GM19023 (cell line): Measurements from ENCODE around the gene IGFL4.
"Not testable (repeated sequence)": the region's sequence is repeated elsewhere in the genome, so short reads cannot be mapped to it uniquely, and the experiment has no call there.

Experiments used
- ATAC-seq: cut with Tn5 transposase; IDR thresholded peaks from one replicate; pipeline ENCODE4 v1.9.1; 2021; ENCODE audit warnings: mild to moderate bottlenecking, moderate library complexity; ENCODE audit not compliant: unreplicated experiment

IGFL4 gene

DNA sequence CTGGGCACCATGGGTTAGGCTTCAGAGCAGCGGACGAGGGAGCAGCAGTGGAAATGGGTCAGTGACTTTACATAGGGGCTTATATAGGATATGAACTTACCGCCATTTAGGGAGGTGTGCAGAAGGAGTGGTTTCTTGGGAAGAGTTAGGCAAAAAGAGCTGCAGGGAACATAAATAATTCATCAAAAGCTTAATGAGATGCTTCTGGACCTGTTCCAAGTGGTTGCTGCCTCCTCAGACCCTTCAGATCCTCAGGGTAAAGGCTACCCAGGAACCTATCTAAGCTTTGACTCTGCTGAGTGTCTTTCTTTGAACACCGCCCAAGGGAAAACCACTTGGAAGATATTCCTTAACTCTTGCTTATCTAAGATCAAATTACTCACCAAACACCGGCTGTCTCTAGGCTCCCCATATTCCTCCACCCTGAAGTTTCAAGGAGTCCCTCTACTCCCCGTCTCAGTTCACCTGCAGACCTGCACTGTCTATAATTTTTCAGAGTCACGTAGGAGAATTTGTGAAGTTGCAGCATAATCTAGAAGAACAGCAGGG, at the start of gene IGFL4:
TSS of gene IGFL4 (minus strand) at position 51 of the 549 bp plus-strand sequence. CDS start at position 11, 40 bp downstream.
- ATAC-seq, result no peak

DNA sequence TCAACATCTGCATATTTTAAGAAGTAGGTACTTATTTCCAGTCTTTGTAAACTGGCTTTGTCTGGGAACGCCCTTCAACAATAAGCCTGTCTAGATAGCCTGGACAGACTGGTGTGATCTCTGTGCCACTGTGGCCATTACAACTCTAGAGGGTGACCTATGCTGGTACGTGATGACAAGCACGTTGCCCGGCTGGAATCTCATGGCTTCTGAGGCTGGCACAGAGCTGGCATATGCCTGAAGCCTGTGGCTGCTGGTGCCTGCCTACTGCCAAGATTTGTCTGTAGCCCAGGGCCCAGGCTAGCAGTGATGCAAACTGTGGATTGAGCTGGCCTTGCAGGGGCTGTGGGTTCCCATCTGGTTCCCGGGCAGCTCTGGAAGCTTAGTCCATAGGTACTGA, 49.6 kb upstream of the IGFL4 start:
- no peak for ATAC-seq

DNA sequence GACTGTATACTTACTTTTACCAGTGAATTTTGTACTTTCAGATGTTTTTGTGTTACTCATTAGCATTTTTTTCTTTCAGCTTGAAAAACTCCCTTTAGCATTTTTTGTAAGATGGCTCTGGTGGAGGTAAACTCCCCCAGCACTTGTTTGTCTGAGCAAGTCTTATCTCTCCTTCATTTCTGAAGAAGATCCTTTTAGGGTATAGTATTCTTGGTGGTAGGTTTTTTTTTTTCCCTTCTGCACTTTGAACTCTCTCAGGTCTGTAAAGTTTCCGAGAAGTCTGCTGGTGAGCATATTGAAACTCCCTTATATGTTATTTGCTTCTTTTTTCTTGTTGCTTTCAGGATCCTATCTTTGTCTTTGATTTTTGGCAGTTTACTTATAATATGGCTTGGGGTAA, 48.6 kb upstream of the IGFL4 start:
- no peak for ATAC-seq

DNA sequence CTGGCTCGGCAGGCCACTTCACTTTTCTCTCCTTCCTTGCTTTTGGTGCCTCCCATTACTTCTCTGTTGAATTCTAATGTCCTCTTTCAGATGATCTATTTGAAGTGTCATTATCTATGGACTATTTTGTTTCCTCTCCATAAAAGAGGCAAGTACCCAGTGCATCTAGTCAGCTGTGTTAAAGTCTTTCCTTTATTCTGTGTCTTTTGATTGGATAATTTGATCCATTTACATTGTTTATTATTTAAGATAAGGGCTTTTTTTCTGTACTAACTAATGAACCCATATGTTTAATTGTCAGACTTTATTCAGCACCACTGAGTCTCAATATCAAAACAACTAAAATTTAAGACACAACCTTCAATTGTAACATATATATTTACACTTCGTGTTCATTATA, 47.3 kb upstream of the IGFL4 start:
- no peak for ATAC-seq

DNA sequence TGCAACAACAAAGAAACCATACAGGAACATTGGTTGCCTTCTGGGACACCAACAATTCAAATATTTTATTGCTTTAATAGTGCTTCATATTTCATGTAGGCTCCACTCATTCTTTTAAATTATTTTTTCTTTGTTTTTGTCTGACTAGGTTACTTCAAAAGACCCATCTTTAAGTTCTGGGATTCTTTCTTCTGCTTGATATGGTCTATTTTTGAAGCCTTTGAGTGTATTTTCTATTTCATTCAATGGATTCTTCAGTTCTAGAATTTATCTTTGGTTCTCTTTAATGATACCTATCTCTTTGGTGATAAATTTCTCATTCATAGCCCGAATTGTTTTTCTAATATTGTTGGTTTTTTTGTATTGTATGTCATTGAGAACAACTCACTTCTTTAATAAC, 45.1 kb upstream of the IGFL4 start:
- no peak for ATAC-seq

DNA sequence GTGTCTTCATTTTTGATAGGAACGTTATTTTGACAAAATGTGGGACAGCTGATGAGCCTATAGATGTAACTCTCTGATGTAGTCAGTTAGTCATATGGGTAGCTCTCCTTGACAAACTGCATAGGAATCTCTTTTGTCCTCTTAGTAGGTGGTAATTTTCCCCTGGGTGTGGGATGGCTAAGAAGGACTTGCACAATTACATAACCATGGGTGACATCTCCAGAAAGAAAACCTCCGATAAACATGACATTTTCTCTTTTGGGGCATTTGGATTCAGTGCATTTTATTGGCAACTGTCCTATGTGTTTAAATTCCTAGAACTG, 41.9 kb upstream of the IGFL4 start:
- no peak for ATAC-seq

DNA sequence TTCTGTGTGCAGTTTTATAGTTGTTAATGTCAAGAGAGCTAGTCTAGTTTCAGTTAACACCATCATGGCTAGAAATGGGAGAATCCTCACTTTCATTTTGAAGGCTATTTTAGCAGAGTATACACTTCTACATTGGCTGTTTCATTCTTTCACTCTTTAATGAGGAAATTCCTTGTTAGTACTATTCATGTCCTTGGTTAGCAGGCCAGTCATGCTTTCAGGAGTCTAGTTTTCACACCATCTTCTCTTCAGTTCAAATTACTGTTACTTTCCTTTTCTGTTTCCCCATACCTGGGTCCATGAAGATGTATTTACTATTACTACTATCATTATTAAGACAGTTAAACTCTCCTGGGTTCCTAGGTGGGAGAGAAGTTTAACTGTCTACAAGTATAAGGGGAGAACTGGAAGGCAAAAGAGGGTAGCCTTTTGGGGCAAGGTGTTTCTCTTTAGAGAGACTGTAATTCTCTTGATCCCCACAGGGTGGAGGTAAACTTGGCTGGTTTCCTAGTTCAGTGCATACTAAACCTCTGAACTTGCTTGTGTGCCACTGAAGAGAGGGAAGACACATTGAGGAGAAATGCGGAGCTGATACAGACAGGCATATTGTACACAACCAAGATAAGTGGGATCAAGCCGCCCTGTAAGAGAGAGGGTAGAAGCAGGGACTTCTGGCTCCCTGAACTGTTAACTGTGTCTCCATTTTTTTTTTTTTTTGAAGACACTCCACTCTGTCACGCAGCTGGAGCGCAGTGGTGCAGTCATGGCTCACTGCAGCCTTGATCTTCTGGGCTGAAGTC, 41.3 kb upstream of the IGFL4 start:
- no peak for ATAC-seq

DNA sequence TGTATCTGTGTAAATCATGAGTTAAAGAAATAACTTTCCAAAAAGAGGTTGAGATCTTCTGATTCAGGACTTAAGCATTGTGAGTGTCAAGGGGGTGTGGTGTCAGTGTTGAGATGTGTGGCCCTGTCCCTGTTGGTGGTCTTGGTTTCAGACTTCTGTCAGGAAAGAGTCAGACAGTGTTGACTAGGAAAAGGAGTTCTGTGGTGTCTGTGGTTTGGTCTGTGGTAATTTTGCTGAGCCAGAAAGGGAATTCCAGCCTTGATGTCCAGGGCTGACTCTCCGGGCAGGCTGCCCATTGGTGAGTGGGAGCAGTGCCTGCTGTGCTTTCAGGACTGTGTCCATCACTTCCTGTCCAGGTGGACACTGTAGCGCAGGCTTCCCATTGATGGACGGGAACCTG, 39.8 kb upstream of the IGFL4 start:
- no peak for ATAC-seq

DNA sequence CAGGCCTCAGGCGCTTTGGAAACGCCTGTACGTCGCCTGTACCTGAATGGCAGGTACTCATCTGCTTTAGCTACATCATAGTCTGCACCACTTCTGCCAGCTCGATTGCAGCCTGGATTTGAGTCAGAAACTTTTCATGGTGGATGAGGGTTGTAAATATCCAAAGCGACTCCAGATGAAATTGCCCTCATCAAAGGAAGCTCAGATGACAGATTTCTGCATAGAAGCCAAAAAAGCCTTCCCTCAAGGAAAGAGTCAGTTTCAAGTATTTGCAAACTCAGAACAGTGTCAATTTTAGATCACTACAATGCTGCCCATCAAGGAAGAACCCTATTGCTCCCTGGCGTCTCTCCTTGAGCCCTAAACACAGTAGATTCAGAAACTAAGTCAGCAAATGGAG, 38.8 kb upstream of the IGFL4 start:
- no peak for ATAC-seq

DNA sequence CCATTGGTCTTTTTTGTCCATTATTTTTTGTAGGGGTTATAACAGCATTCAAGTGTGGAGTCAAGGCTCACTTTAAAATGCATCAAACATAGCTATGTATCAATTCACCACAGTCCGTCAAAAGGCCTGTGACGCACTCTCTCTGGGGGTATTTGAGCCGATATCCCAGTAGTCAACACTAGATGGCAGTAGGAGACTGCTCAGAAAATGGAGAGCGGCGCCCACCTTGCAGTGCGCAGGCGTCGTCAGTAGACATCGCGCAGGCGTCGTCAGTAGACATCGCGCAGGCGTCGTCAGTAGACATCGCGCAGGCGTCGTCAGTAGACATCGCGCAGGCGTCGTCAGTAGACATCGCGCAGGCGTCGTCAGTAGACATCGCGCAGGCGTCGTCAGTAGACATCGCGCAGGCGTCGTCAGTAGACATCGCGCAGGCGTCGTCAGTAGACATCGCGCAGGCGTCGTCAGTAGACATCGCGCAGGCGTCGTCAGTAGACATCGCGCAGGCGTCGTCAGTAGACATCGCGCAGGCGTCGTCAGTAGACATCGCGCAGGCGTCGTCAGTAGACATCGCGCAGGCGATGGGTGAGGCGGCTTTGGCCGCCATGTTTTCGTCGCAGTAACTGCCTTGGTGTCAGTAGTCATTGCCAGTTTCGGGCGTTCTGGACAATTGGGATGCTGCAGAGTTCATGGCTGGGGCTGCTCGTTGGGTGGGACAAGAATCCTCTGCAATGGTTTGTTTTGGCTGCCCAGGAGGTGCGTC, 38.0 kb upstream of the IGFL4 start:
- ATAC-seq, result not testable (repeated sequence)

DNA sequence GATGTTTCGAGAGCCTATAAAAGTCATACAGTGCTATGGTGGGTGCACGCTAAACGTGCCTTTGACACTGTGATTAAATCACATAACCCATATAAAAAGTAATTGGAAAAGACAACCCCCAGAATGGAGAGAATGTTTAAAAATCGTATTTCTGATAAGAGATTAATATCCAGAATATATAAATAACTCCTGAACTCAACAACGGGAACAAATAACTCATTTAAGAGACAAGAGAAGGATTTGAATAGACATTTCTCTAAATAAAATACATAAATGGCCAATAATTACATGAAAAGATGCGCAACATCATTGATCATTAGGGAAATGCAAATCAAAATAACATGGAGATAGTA, 37.0 kb upstream of the IGFL4 start:
- no peak for ATAC-seq

DNA sequence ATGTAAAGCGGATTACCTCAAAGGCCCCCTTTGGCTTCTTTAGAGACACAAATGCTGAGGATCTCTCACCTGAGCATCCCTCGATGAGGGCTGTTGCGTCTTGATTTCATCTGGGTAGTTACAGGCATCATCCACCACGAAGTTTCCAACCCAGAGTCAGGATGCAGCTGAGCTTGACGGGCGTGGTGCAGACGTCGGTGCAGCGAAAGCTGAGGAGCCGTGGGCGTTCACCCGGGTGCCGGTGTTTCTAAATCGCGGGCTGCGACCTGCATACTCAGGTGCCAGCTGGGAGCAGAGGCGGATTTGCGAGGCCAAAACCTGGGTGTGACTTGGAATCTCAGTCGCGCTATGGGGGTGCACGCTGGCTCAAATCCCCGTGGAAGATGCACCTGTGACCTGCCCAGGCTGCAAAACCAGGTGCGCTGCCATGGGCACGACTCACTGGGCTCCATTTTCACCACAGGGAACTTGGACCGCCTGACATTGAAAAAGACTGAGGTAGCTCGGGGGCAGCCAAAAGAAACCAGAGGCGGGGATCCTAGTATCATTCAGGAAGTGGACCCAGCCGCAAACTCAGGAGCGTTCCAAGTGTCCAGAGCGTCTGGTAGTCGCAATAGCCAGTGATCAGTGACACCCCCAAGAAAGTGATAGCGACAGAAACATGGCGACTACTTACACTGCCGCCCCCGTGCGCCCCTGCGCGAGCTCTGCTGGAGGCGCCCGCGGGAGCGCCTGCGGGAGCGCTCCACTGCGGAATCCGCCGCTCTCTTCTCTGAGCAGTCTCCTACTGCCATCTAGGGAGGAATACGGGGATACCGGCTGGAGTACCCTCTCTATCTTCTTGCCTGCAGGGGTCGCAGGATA, 36.4 kb upstream of the IGFL4 start:
- no peak for ATAC-seq

DNA sequence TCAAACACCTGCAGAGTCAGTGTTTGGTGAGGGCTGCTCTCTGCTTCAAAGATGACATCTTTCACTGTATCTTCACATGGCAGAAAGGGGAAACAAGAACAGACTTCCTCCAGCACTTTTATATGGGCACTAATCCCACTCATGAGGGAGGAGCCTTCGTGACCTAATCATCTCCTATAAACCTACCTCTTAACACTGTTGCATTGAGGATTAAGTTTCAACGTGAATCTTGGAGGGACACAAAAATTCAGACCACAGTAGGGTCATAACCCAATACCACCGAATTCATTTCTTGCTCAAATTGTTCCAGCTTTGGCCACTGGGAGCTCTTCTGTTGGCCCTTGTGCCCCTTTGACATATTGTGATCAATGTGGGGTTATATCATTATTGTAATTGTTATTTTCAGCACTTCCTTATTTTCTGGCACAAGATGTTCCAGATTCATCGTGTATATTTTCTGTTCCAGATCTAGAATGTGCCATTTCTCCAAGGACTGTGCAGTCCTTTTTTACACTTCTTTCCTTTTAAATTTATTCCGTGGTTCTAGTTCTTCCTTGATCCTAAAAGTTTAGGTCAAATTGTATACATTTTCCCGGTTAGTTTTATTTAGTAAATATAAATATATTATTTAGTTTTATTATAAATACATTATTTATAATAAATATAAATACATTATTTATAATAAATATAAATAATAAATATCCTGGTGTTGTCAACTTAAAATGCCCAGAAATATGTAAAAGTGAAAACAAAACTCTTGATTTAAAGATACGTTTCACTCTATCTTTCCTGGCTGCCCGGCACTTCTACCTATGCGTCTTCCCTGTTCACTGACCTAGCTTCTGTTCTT, 35.5 kb upstream of the IGFL4 start:
- ATAC-seq, result no peak

DNA sequence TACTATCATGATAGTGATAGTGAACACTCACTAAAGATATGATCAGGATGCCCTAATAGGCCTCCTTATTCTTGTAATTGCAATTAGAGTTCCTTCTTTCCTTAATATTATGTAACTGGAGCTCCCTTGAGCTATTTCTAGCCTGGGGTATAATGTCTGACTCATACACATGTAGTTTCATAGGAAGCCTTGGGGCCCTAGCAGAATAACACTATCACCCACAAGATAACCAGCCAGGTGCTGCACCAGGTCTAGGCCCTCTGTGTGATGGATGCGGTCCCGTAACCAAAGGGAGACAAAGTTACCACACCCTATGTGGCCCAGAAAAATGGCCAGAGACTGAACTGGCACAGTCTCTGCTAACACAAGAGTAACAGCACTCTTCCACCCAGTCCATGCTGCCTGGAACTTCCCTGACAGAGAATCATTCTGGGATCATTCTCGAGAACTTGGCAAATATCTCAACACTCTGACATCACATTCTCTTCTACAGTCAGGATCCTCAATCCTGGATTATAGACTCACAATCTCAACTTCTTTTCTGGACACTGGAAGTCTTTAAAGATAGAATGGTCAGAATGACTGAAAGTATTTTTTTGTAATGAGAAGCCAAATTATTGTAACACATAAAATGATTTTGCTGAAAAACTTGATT, 32.6 kb upstream of the IGFL4 start:
- no peak for ATAC-seq

DNA sequence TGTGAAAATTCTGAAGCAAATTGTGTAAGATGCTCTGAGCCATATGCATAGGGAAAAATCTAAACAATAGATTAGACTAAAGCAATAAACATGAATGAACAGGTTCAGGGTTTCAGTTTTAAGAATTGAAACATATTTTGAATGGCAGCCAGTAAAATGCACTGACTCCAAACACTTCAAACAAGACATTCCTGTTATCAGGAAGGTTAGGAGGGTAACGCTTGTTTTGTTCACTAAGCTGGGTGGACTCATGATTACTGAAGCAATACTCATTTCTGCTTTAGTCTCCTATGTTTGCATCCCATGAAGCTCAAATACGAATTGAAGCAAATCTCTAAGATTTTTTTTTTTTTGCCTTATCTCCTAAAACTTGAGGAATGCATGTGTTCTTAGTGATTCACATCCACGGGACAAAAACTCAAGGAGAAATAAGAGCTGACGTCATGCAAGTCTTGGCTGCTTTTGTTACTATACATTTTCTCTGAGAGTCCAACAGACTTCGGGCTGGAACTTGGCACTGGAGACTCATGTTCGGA, 29.1 kb upstream of the IGFL4 start:
- ATAC-seq, result no peak

DNA sequence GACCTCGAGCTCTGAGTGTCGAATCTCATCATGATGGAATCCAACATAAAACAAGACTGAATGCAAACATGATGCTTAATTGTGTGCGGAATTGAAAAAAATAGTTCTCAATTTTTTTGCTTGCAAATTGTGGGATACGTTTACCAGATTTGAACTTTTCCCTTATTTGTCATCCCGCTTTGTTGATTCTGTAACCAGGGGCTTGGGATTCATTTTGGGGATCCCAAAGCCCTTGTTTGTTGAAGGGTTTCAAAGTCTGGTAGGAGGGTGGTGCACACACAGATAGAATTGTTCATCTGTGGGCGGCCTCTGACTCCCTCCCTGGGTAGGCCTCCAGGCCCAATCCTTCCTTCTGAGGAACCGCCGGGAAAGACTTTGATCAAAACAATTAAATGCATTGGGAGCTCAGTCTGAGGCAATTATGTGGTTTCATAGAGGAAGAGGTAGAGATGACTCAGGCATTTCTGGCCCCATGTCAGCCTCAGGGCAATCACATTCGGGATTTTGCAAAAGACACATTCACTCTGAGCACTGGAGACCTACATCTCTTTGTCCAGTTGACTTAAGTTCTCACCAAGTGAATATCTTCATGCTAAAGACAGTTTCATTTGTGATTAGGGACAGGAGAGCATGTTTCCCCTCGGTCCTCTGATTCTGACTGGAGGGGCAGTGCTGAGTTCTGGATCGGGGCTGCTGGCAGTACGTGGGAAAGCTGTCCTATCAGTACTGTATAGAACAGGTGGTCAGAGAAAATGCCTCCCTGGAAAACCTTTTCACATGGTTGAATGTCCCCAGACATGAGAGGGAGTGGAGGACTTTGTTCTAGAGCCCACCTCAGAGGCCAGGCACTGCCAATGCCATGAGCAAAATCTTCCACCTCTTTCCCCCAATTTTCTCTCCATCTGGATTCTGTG, 27.8 kb upstream of the IGFL4 start:
- no peak for ATAC-seq

DNA sequence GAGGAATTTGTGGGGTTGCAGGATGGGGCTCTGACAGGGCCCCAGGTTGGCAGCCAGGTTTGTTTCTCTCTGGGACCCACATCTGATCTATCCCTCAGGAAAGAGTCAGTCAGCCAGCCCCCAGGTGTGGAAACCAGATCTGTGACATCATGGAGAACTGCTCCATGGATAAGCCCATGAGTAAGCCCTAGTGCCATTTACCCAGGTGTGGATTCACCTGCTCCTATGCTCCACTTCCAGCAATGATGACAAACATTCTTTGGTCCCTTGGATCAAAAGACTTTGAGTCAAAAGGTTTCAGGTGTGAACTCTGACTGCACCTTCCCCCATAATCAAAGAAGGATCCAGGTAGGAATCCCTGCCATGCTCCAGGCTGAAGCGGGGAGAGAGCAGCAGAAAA, 26.9 kb upstream of the IGFL4 start:
- no peak for ATAC-seq

DNA sequence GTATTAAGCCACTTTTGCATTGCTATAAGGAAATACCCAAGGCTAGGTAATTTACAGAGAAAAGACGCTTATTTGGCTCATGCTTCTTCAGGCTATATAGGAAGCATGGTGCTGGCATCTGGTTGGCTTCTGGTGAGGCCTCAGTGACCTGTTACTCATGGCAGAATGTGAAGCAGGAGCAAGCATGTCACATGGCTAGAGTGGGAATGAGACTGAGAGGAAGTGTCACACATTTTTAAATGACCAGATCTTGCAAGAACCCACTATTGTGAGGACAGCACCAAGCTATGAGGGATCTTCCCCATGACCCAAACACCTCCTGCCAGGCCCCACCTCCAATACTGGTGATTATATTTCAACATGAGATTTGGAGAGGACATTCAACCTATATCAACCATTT, 25.7 kb upstream of the IGFL4 start:
- no peak for ATAC-seq
